Measurements from ENCODE around the gene CAPZA3.
"Not testable (repeated sequence)": the region's sequence is repeated elsewhere in the genome, so short reads cannot be mapped to it uniquely, and the experiment has no call there.

CAPZA3 gene

DNA sequence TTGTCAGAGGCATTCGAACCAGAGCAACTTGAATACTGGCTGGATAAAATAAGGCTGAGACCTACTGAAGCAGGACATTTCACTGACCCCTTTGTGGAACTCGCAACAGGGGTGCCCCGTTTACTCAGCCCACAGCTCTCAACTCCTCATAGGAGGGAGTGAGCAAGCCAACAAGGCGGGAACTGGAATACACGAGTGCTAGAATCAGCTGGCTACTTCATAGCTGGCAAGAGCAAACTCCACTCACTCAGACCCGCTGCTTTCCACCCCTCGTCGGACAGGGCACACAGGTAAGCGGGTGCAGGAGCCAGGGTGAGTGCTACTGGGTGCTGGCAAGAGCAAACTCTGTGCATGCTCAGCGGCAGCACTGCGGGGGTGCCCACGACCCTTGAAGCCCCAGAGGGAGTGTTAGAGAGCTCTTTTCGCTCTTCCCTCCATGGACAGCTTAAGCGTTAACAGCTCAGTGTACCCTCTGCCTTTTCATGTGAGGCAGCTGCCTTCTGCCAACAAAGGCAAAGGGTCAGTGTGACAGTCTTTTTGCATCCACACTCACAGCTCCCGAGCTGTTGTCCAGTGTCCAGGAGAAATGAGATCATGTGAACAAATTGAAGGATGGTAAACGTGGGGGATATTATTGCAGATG is 15.7 kb downstream of the CAPZA3 start:
- no peak for DNase-seq (ENCODE audit: low read depth)

DNA sequence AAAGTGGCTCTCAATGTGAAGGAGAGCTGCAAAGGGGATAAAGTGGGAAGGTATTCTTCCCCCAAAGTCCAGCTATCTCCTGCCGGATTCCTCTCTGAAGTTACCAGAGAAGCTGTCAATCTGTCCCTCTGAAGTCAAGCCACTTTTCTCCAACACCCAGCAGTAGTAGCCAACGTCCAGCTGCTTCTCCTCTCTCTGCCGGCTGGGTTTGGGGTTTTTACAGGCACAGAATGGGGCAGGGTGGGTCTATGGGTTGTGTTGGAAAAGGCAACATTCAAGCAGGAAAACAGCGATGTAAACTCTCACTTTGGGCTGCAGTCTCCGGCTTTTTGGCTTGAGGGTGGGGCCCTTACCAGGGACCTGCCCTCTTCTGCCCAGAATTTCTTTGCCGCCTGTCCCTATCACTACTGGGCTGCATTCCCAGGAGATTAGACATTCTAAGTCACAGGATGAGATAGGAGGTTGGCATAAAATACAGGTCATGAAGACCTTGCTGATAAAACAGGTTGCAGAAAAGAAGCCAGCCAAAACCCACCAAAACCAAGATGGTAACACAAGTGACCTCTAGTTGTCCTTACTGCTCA is 16.3 kb downstream of the CAPZA3 start:
- DNase-seq (ENCODE audit: low read depth), result no peak

DNA sequence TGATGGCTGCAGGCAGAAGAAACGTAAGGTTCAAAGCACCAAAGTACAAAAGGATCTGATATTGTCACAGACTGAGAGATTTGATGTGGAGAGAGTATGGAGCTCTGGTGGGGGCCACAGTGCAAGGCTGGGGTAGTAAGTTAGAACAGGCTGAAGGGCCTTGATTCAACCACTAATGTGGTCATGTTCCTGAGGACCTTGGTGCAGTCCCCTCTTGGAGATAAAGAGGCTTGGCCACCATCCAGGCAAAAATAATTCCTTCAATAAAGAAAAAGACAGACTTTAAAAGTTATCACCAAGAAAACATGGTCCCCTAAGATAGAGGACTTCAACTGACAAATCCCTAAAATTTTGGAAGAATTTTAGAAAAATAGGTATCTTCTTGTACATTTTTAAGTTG is 17.4 kb downstream of the CAPZA3 start:
- no peak for DNase-seq (ENCODE audit: low read depth)

DNA sequence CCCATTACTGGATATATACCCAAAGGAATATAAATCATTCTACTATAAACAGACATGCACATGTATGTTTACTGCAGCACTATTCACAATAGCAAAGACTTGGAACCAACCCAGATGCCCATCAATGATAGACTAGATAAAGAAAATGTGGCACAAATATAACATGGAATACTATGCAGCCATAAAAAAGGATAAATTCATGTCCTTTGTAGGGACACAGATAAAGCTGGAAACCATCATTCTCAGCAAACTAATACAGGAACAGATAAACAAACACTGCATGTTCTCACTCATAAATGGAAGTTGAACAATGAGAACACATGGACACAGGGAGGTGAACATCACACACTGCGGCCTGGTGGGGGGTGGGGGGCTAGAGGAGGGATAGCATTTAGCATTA is 28.6 kb downstream of the CAPZA3 start:
- not testable (repeated sequence) for DNase-seq (ENCODE audit: low read depth)

DNA sequence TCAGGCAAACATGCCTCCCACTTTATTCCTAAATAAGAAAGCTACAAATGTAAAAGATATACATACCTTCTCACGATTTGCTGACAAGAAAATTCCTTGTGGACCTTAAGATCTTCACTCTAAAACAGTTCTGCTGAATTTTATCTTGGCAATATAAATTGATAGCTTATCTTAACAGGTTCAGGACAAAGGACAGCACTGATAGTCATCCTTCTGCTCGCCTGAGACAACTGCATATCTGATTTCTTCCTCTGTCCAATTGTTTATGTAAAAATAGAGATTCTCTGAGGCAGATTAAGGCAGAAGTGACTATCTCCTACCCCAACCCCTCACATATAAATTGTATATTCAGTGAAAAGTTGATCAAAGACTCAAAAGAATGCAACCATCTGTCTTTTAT is 44.9 kb downstream of the CAPZA3 start:
- no peak for DNase-seq (ENCODE audit: low read depth)

DNA sequence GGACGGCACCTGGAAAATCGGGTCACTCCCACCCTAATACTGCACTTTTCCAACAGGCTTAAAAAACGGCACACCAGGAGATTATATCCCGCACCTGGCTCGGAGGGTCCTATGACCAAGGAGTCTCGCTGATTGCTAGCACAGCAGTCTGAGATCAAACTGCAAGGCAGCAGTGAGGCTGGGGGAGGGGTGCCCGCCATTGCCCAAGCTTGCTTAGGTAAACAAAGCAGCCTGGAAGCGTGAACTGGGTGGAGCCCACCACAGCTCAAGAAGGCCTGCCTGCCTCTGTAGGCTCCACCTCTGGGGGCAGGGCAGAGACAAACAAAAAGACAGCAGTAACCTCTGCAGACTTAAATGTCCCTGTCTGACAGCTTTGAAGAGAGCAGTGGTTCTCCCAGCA is 47.5 kb downstream of the CAPZA3 start:
- DNase-seq (ENCODE audit: low read depth), result not testable (repeated sequence)

Measured in stimulated activated CD8-positive, alpha-beta memory T cell treated with anti-CD3 and anti-CD28 coated beads, Interleukin-7, amount 100 ng/mL, for 24 hours (primary cell).